GM12892 (cell line): ENCODE measurements around the gene LZTR1.

Experiments used
- POLR2AphosphoS5 ChIP-seq: IDR thresholded peaks from 2 replicates; pipeline ENCODE4 v1.6.1; 2011; ENCODE audit warnings: low read depth, low read length, control low read depth
- TAF1 ChIP-seq: IDR thresholded peaks from 2 replicates; pipeline ENCODE4 v1.6.1; 2011; ENCODE audit warnings: low read depth, mild to moderate bottlenecking, control low read depth, low read length, borderline replicate concordance

DNA sequence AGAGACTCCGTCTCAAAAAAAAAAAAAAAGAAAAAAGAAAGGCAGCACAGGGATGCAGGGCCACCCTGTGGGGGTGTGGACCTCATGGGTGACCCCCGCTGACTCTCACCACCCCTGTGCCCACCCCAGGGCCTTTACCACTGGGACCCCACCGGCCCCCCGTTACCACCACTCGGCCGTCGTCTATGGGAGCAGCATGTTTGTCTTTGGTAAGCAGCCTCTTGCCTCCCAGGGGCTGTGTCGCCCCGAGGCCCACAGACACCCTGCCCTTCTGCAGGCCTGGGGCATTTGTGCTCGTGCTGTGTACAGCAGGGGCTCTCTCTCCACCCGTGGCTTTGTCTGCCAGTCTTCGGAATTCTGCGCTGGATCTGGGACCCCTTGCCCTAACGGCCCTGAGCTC lies 5.3 kb downstream of the LZTR1 start:
- TF ChIP-seq POLR2AphosphoS5, result no peak
- TF ChIP-seq TAF1, result no peak
